HG02840 (cell line): ENCODE results near the gene ATAD2B.

ENCODE experiments used
- ATAC-seq: cut with Tn5 transposase; IDR thresholded peaks from one replicate; pipeline ENCODE4 v1.9.1; 2021; ENCODE audit warnings: mild to moderate bottlenecking, moderate library complexity, moderate number of reproducible peaks; ENCODE audit not compliant: unreplicated experiment, low FRiP score

Gene ATAD2B

GRCh38 chr2:23706613-23707078 is 220.3 kb downstream of the ATAD2B start:
- ATAC-seq, result no peak

- ATAC-seq, result no peak
These were observed 220.9 kb downstream of the ATAD2B start for GRCh38 chr2:23705771-23706612.

- ATAC-seq, result no peak
These were observed 223.1 kb downstream of the ATAD2B start for GRCh38 chr2:23703583-23704385.

GRCh38 chr2:23703037-23703582 is 223.8 kb downstream of the ATAD2B start:
- ATAC-seq, result no peak

GRCh38 chr2:23700627-23701026 is 226.3 kb downstream of the ATAD2B start:
- no peak for ATAC-seq

- no peak for ATAC-seq
These were observed 227.4 kb downstream of the ATAD2B start for GRCh38 chr2:23699580-23699925.

GRCh38 chr2:23698721-23699579 is 228.0 kb downstream of the ATAD2B start:
- ATAC-seq, result no peak
